Breast epithelium (tissue), 3 donors: ENCODE measurements around the gene RAB13.
"Not testable (repeated sequence)": the region's sequence is repeated elsewhere in the genome, so short reads cannot be mapped to it uniquely, and the experiment has no call there.

Experiments
- POLR2A ChIP-seq: fragments of 450-650 bp; IDR thresholded peaks from one replicate; pipeline ENCODE4 v1.6.1; 2016; ENCODE audit warnings: antibody characterized with exemption, mild to moderate bottlenecking, moderate library complexity
- POLR2AphosphoS5 ChIP-seq, 3 donors: sonication (generic); formaldehyde crosslinking; IDR thresholded peaks; one replicate each; pipeline ENCODE4 v1.6.1; 2017; ENCODE audit warnings: antibody characterized with exemption in 3 of 3
- TF ChIP-seq, protein P1 (sequence below), 3 donors: fragments of 450-650 bp; IDR thresholded peaks; one replicate each; pipeline ENCODE4 v1.5.1; 2016 to 2017; ENCODE audit warnings: antibody characterized with exemption in 3 of 3, mild to moderate bottlenecking in 3 of 3, moderate library complexity in 3 of 3

DNA sequence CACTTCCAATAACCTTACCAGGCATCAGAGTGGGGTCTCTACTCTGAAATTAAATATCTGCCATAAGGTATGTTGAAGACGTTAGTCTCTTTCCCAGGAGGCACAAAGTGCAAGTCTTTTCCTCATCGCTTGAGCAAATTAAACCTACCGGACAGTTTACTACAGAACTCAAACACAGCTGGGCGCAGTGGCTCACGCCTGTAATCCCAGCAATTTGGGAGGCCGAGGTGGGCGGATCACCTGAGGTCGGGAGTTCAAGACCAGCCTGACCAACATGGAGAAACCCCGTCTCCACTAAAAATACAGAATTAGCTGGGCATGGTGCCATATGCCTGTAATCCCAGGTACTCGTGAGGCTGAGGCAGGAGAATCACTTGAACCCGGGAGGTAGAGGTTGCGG lies 7.0 kb downstream of the RAB13 start:
- TF ChIP-seq, protein P1, sequence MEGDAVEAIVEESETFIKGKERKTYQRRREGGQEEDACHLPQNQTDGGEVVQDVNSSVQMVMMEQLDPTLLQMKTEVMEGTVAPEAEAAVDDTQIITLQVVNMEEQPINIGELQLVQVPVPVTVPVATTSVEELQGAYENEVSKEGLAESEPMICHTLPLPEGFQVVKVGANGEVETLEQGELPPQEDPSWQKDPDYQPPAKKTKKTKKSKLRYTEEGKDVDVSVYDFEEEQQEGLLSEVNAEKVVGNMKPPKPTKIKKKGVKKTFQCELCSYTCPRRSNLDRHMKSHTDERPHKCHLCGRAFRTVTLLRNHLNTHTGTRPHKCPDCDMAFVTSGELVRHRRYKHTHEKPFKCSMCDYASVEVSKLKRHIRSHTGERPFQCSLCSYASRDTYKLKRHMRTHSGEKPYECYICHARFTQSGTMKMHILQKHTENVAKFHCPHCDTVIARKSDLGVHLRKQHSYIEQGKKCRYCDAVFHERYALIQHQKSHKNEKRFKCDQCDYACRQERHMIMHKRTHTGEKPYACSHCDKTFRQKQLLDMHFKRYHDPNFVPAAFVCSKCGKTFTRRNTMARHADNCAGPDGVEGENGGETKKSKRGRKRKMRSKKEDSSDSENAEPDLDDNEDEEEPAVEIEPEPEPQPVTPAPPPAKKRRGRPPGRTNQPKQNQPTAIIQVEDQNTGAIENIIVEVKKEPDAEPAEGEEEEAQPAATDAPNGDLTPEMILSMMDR (IDR thresholded peaks at IDR 0.05): not testable (repeated sequence)
- TF ChIP-seq POLR2A; POLR2AphosphoS5 (IDR thresholded peaks at IDR 0.05): not testable (repeated sequence)
